22Rv1 (cell line): ENCODE data around the gene OR1M1.

Experiments used
- H3K27ac ChIP-seq: fragments of 450-650 bp; 2 replicates; pipeline ENCODE4 v1.5.1; 2017
- CTCF ChIP-seq: fragments of 450-650 bp; IDR thresholded peaks from 2 replicates; pipeline ENCODE4 v1.5.1; 2017; ENCODE audit warnings: mild to moderate bottlenecking
- ZFX ChIP-seq: fragments of 450-650 bp; IDR thresholded peaks from 2 replicates; pipeline ENCODE4 v1.6.1; 2017; ENCODE audit warnings: antibody characterized with exemption, borderline replicate concordance

The OR1M1 gene

DNA sequence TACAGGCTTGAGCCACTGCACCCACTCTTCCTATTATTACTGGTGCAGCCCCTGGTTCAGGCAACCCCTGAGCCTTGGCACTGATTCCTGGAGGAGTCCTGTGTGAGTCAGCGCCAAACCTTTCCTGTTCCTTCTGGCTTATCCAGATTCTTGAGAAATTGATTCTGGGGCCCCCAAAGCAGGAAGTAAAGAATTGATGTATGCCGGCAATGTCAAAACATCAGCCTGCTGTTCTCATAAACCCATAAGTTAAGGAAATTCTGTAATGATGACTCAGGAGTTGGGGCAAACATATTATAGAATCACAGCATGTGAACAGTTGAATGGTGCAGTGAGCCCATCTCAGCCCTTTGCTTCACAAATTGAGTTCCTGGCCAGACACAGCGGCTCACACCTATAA, 41.3 kb downstream of the OR1M1 start:
- TF ChIP-seq CTCF, result no peak
- TF ChIP-seq ZFX, result no peak
- no peak overlapping the region for H3K27ac ChIP-seq

DNA sequence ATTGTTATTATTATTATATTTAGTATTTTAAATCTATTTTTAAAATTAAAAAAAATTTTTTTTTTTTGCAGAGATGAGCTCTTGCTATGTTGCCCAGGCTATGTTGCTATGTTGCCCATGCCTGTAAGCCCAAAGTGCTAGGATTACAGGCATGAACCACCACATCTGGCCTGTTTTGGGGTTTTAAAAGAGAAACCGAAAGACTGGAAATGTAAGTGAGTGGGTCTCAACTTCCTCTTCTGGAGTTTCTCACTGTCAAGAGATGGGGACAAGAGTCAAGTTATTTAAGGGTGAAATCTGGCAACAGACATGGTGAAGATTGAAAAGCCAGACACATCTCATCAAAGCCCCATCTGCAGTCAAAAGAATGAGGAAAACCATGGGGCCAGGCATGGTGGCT, 44.1 kb downstream of the OR1M1 start:
- no peak for TF ChIP-seq CTCF
- no peak for TF ChIP-seq ZFX
- H3K27ac ChIP-seq, result no peak overlapping the region

DNA sequence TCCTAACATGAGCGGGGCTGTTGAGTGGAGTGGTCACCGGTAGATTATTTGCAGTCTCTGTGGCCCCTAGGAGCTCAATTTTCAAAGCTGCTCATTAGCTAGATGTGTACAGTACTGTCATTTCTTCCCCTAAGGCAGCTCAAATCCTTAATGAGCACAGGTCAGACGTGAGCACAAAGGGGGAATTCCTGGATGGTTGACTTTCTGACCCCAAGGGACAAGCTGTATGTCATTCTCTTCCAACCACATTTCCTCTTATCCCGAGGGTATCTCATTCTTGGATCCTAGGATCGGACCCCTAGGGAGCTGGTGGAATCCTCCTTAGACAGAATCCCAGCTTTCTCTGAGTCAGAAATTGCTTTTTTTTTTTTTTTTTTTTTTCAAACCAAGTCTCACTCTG, 45.6 kb downstream of the OR1M1 start:
- no peak overlapping the region for H3K27ac ChIP-seq
- no peak for TF ChIP-seq ZFX
- no peak for TF ChIP-seq CTCF

DNA sequence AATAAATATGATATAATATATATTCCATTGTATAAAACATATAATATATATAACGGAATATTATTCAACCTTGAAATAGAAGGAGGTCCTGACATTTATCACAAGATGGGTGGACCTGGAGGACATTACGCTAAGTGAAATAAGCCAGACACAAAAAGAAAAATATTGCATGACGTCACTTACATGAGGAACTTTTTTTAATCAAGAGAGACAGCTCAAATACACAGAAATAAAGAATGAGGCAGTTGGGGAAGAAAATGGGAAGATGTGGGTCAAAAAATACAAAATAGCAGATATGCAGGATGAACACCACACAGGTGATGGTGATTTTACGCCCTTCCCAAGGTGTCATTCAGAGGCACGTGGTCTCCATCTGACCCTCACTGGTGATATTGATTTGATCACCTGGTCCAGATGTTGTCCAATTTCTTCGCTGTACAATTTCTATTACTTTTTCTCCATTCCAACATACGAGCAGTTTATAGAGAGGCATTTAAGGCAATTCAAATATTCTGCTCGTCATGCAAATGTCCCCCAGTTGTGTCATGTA, 52.8 kb downstream of the OR1M1 start:
- H3K27ac ChIP-seq, result peak overlapping the region; percentile 59
- TF ChIP-seq CTCF, result no peak
- no peak for TF ChIP-seq ZFX

DNA sequence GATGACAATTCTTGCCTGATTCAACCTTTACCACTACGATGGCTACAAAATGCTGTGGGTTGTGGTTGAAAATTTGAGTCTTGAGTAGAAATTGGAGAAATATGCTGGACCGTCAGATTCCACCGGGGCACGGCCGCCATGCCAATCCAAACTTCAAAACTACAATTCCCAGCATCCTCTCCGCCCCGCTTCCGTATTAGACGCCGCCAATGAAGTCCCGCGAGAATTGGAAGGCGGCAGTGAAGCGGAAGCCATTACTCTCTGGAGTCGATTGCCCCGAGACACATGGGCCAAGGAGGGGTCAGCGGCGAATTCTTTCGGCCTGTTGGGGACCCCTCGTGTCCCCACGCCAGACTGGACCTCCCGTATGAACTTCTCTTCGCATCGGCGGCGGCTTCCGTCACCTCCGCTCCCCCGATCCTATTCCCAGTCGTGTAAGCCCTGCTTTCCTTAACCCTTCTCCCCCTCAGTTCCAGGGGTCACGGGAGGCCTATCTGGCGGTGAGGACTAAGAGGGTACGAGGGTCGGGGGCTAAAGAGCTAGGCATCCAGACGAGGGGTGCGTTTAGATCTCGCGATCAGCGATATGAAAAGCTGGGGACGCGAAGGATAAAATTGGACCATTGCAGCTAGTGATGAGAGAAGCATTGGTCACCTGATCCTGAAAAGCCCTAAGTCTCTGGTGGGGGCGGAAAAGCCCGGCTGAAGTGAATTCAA, 53.5 kb downstream of the OR1M1 start, which contains the start of gene ZNF317:
ZNF317 (plus strand) TSS at position 239 of the 716 bp plus-strand sequence. CDS start 15,620 bp downstream, outside the sequence.
- TF ChIP-seq ZFX, result no peak
- TF ChIP-seq CTCF, result no peak
- peak within 1 kb of the TSS; percentile 59 for H3K27ac ChIP-seq

DNA sequence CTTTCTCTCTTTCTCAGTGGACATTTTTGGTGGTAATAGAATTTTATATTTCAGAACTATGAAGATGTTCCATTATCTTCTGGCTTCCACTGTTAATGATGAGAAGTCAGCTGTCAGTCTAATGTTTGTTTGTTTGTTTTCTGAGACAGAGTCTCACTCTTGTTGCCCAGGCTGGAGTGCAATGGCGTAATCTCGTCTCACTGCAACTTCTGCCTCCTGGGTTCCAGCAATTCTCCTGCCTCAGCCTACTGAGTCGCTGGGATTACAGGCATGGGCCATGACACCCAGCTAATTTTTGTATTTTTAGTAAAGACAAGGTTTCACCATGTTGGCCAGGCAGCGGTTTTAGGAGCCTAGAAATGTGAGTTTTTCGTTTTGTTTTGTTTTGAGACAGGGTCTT, 58.1 kb downstream of the OR1M1 start:
- TF ChIP-seq CTCF (no peak), ZFX (no peak)
- H3K27ac ChIP-seq, result no peak overlapping the region
